ENCODE data around the gene SYNE2. TPM values are rescaled to one million over a fixed set of nuclear protein-coding genes. Genes with fewer than 3 reads are reported as not detected.

The SYNE2 gene
- total and polyA plus RNA-seq, 10 of the 15 experiments (the other 5 are each of a cell fraction or from before 2014, with no cell fraction given): 2.1 to 52.7 (median 38.1) TPM

- Histone ChIP-seq H3K27ac (ENCODE audit: control insufficient read depth, insufficient read depth) (no peak overlapping the region), H3K9ac (ENCODE audit: control insufficient read depth, insufficient read depth, low read length) (no peak overlapping the region), H3K36me3 (ENCODE audit: control insufficient read depth in 2 of 2, insufficient read depth in 2 of 2, low read length in 1 of 2) (no peaks in the 10 kb centered on the region), H3K4me2 (ENCODE audit: control insufficient read depth, insufficient read depth) (no peak overlapping the region), H3K4me3 (no peak overlapping the region), H3K27me3 (replicated peaks in 1 of 2; ENCODE audit: control insufficient read depth in 2 of 2, insufficient read depth in 2 of 2, low read length in 1 of 2) (no peaks in the 10 kb centered on the region), H2AFZ (ENCODE audit: control insufficient read depth, low read depth, low read length) (no peak overlapping the region), H4K20me1 (ENCODE audit: control insufficient read depth, insufficient read depth) (no peaks in the 10 kb centered on the region), H3K4me1 (ENCODE audit: control insufficient read depth, insufficient read depth, low read length) (no peaks in the 10 kb centered on the region), H3K79me2 (ENCODE audit: control insufficient read depth, insufficient read depth, low read length) (no peaks in the 10 kb centered on the region), H3K9me3 (replicated peaks; ENCODE audit: control insufficient read depth, insufficient read depth, low read length) (no peaks in the 10 kb centered on the region)
- in situ Hi-C loops (cut with MboI): no loop called here
- ChIA-PET CTCF (interaction anchor here (1.0 kb wide), 1 partner anchor 33 kb away, joined by 3 read pairs; no protein-coding TSS in a partner anchor), RAD21 (ENCODE audit: unreplicated experiment) (no interaction called here), POLR2A (no interaction called here), SMC1A (ENCODE audit: uncharacterized antibody, unreplicated experiment) (no interaction called here)
- intact Hi-C loops (cut with micrococcal nuclease; ENCODE audit: unreplicated experiment): no loop called here
- no TSS peak for BruUV-seq (replicated peaks)
- ATAC-seq: no peak
- TF ChIP-seq NKRF (conservative IDR thresholded peaks at IDR 0.05): no peak
- TF ChIP-seq NFXL1 (IDR thresholded peaks at IDR 0.05; ENCODE audit: borderline replicate concordance): no peak
- TF ChIP-seq FOXK2 (IDR thresholded peaks at IDR 0.05): no peak
- TF ChIP-seq PBX3 (IDR thresholded peaks at IDR 0.05; ENCODE audit: insufficient replicate concordance, low read depth, low read length): no peak
- TF ChIP-seq RELA (IDR thresholded peaks at IDR 0.05; ENCODE audit: borderline replicate concordance, partially characterized antibody): no peak
- no peak for TF ChIP-seq FOXM1 (IDR thresholded peaks at IDR 0.05; ENCODE audit: low read depth, low read length)
- no peak for TF ChIP-seq EP300 (IDR thresholded peaks at IDR 0.05; ENCODE audit: borderline replicate concordance in 1 of 2, control insufficient read depth in 1 of 2, low read depth in 2 of 2, low read length in 2 of 2)
- TF ChIP-seq YY1 (IDR thresholded peaks at IDR 0.05; ENCODE audit: low read depth, low read length): no peak
- no peak for TF ChIP-seq RFX5 (IDR thresholded peaks at IDR 0.05; ENCODE audit: low read depth, low read length)
- no peak for TF ChIP-seq NBN (IDR thresholded peaks at IDR 0.05)
- no peak for DNase-seq (ENCODE audit: low read depth, low spot score)
- WGBS (ENCODE audit: insufficient coverage, insufficient replicate concordance, low lambda C conversion rate, missing lambda C conversion rate): 100% methylated on average over 1 of the region's 1 CpG
- no peak for FAIRE-seq
Measured at GRCh38 chr14:63833728-63834127, 19.1 kb upstream of the SYNE2 start.
